Adipocyte (in vitro differentiated cells): ENCODE results near the gene SUGCT.
"Not testable (repeated sequence)": the region's sequence is repeated elsewhere in the genome, so short reads cannot be mapped to it uniquely, and the experiment has no call there.

Experiments used
- DNase-seq: peaks from one replicate; pipeline ENCODE4 v3.0.0-alpha.2; 2015; ENCODE audit warnings: low read depth
- H3K27me3 ChIP-seq: replicated peaks from 2 replicates; pipeline ENCODE4 v1.7.0; 2013; ENCODE audit warnings: mild to moderate bottlenecking, low read length, moderate library complexity; ENCODE audit not compliant: control insufficient read depth, insufficient read depth
- H3K36me3 ChIP-seq: 2 replicates; pipeline ENCODE4 v1.7.0; 2013; ENCODE audit warnings: low read length, mild to moderate bottlenecking, moderate library complexity; ENCODE audit not compliant: control insufficient read depth, insufficient read depth, severe bottlenecking
- H3K4me1 ChIP-seq: 2 replicates; pipeline ENCODE4 v1.7.0; 2013; ENCODE audit warnings: mild to moderate bottlenecking, low read length, moderate library complexity; ENCODE audit not compliant: control insufficient read depth, insufficient read depth
- H3K4me3 ChIP-seq: 2 replicates; pipeline ENCODE4 v1.7.0; 2013; ENCODE audit warnings: mild to moderate bottlenecking, low read length, moderate library complexity
- H3K9ac ChIP-seq: 2 replicates; pipeline ENCODE4 v1.7.0; 2013; ENCODE audit warnings: mild to moderate bottlenecking, low read length, moderate library complexity
- H3K9me3 ChIP-seq: 2 replicates; pipeline ENCODE4 v1.7.0; 2013; ENCODE audit warnings: mild to moderate bottlenecking, low read length, moderate library complexity; ENCODE audit not compliant: control insufficient read depth

Gene SUGCT

GRCh38 chr7:40115936-40116335, 18.9 kb upstream of the SUGCT start:
- Histone ChIP-seq H3K4me3 (no peak overlapping the region), H3K4me1 (no peaks in the 10 kb centered on the region), H3K9ac (no peak overlapping the region), H3K9me3 (no peaks in the 10 kb centered on the region), H3K36me3 (peaks cover 4% of the 10 kb centered on the region), H3K27me3 (no peaks in the 10 kb centered on the region)
- DNase-seq, result no peak

DNA sequence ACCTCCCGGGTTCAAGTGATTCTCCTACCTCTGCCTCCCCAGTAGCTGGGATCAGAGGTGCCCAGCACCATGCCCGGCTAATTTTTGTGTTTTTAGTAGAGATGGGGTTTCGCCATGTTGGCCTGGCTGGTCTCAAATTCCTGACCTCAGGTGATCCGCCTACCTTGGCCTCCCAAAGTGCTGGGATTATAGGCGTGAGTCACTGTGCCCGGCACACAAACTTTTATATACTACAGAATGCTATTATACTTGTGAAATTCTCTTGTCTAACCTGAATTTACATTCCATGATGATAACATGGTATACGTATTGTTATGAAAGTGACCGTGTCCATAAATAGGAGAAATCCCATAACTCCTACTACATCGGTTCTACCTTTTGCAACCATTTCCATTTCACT, 17.6 kb upstream of the SUGCT start:
- H3K27me3 ChIP-seq, result not testable (repeated sequence)

GRCh38 chr7:40118201-40118600, 16.6 kb upstream of the SUGCT start:
- not testable (repeated sequence) for DNase-seq, H3K9me3 ChIP-seq, H3K36me3 ChIP-seq, H3K27me3 ChIP-seq, H3K9ac ChIP-seq, H3K4me3 ChIP-seq, H3K4me1 ChIP-seq

More for the DNA sequence above, 17.6 kb upstream of the SUGCT start:
- not testable (repeated sequence) for H3K9ac ChIP-seq, H3K9me3 ChIP-seq, H3K4me3 ChIP-seq, DNase-seq, H3K4me1 ChIP-seq, H3K36me3 ChIP-seq

DNA sequence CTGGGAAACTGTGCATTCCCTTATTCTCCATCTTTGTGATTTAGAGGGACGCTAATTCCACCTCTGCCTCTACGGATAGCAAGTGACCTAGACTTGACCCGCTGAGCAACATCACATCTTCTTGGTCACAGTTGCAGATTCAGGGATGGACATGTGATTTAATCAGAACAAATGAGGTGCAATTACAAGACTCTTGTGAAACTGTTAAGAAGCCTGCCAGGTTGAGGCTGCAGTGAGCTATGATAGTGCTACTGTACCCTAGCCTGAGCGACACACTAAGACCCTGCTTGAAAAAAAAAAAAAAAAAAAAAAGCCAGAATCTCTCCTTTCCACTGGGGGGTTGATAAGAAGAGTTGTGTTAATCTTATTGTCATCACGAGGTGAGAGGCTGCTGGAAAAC, 14.8 kb upstream of the SUGCT start:
- Histone ChIP-seq H3K9ac (no peak overlapping the region), H3K9me3 (no peaks in the 10 kb centered on the region), H3K27me3 (no peaks in the 10 kb centered on the region), H3K36me3 (no peaks in the 10 kb centered on the region), H3K4me3 (no peak overlapping the region), H3K4me1 (no peaks in the 10 kb centered on the region)
- DNase-seq, result no peak

GRCh38 chr7:40122100-40122939, 12.5 kb upstream of the SUGCT start:
- not testable (repeated sequence) for DNase-seq, H3K4me3 ChIP-seq, H3K27me3 ChIP-seq, H3K9ac ChIP-seq, H3K36me3 ChIP-seq, H3K4me1 ChIP-seq, H3K9me3 ChIP-seq

DNA sequence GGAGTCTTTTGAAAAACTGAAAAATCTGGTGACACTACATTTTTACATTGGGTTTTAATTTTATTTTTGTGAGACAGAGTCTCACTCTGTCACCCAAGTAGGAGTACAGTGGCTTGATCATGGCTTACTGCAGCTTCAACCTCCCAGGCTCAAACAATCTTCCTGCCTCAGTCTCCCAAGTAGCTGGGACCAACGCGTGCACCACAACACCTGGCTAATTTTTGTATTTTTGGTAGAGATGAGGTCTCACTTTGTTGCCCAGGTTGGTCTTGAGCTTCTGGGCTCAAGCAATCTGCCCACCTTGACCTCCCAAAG, 11.9 kb upstream of the SUGCT start:
- Histone ChIP-seq H3K36me3 (no peaks in the 10 kb centered on the region), H3K27me3 (no peaks in the 10 kb centered on the region), H3K9ac (no peak overlapping the region), H3K4me1 (no peaks in the 10 kb centered on the region), H3K9me3 (no peaks in the 10 kb centered on the region), H3K4me3 (no peak overlapping the region)
- DNase-seq, result no peak

GRCh38 chr7:40133561-40134427, 1.0 kb upstream of the SUGCT start:
- Histone ChIP-seq H3K36me3 (no peaks in the 10 kb centered on the region), H3K4me1 (peaks cover 27% of the 10 kb centered on the region), H3K9me3 (no peaks in the 10 kb centered on the region), H3K27me3 (no peaks in the 10 kb centered on the region), H3K9ac (peak overlapping the region; percentile 97), H3K4me3 (peak overlapping the region; percentile 98)
- peak; percentile 64 for DNase-seq

- Histone ChIP-seq H3K27me3 (no peaks in the 10 kb centered on the region), H3K36me3 (no peaks in the 10 kb centered on the region), H3K9ac (peak overlapping the region; percentile 97), H3K4me1 (peaks cover 27% of the 10 kb centered on the region), H3K4me3 (peak overlapping the region; percentile 98), H3K9me3 (no peaks in the 10 kb centered on the region)
- peak; percentile 56 for DNase-seq
These were observed 459 bp downstream of the SUGCT start for GRCh38 chr7:40135317-40135610.

DNA sequence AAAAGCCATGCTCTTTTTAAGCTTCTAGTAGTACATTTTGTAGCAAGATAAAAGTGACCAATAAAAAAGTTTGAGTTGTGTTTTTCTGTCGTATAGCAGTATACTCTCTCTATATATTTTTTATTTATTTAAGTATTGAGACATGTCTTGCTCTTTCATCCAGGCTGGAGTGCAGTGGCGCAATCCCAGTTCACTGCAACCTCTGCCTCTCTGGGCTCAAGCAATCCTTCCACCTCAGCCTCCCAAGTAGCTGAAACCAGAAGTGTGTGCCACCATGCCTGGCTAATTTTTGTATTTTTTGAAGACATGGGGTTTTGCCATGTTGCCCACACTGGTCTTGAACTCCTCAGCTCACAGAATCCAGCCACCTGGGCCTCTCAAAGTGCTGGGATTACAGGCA, 2.8 kb downstream of the SUGCT start:
- H3K9ac ChIP-seq, result no peak overlapping the region
- H3K9me3 ChIP-seq, result no peaks in the 10 kb centered on the region
- no peak for DNase-seq
- no peak overlapping the region for H3K4me3 ChIP-seq
- H3K4me1 ChIP-seq, result peaks cover 11% of the 10 kb centered on the region
- H3K27me3 ChIP-seq, result no peaks in the 10 kb centered on the region
- no peaks in the 10 kb centered on the region for H3K36me3 ChIP-seq

DNA sequence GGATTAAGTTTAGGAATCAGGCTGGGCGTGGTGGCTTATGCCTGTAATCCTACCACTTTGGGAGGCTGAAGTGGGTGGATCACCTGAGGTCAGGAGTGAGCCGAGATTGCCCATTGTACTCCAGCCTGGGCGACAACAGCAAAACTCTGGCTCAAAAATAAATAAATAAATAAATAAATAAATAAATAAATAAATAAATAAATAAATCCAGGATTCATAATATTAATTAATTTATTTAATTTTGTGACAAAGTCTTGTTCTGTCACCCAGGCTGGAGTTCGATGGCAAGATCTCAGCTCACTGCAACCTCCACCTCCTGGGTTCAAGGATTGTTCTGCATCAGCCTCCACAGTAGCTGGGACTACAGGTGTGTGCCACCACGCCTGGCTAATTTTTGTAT, 4.2 kb downstream of the SUGCT start:
- no peak overlapping the region for H3K4me3 ChIP-seq
- H3K9ac ChIP-seq, result no peak overlapping the region
- DNase-seq, result no peak

GRCh38 chr7:40139891-40140290, 5.1 kb downstream of the SUGCT start:
- H3K9ac ChIP-seq, H3K36me3 ChIP-seq, DNase-seq: not testable (repeated sequence)

More for the DNA sequence above, 4.2 kb downstream of the SUGCT start:
- peaks cover 3% of the 10 kb centered on the region for H3K4me1 ChIP-seq
- no peaks in the 10 kb centered on the region for H3K36me3 ChIP-seq
- no peaks in the 10 kb centered on the region for H3K27me3 ChIP-seq
- no peaks in the 10 kb centered on the region for H3K9me3 ChIP-seq

More at GRCh38 chr7:40139891-40140290, 5.1 kb downstream of the SUGCT start:
- H3K27me3 ChIP-seq, H3K4me1 ChIP-seq, H3K4me3 ChIP-seq, H3K9me3 ChIP-seq: not testable (repeated sequence)
